SK-N-SH (cell line): ENCODE measurements around the gene CBLN3. TPM values are rescaled to one million over a fixed set of nuclear protein-coding genes. Genes with fewer than 3 reads are reported as not detected.

Experiments
- CTCF ChIA-PET: fragments of 300-600, 350-600 bp; formaldehyde crosslinking; extraction: SDS; loops from one replicate; lab custom pipeline; 2021; lab: Yijun Ruan, JAX
- POLR2A ChIA-PET: fragments of 350-600 bp; sonication (Branson Sonifier 250); formaldehyde crosslinking; extraction: SDS; loops from one replicate; lab custom pipeline; 2020; ENCODE audit warnings: antibody characterized with exemption, inconsistent platforms; lab: Yijun Ruan, JAX
- DNase-seq: peaks from one replicate; pipeline ENCODE4 v3.0.0; 2012
- H2AFZ ChIP-seq: fragments of 200-600 bp; sonication (generic); 2 replicates; pipeline ENCODE4 v1.8.1; 2016; ENCODE audit warnings: antibody characterized with exemption, mild to moderate bottlenecking, low read depth
- H3F3A ChIP-seq: fragments of 200-600 bp; sonication (generic); replicated peaks from 2 replicates; pipeline ENCODE3; 2016; ENCODE audit warnings: antibody characterized with exemption, mild to moderate bottlenecking; ENCODE audit not compliant: insufficient read depth
- H3K27ac ChIP-seq, 2 experiments: fragments of 200-500 bp in 1 of 2; fragments of 200-600 bp in 1 of 2; sonication (Bioruptor generic) in 1 of 2; sonication (generic), shearing (Covaris generic) in 1 of 2; 2 replicates each; pipeline versions ENCODE4 v1.5.1 to v1.6.1; 2014 to 2016; ENCODE audit warnings: low read depth in 2 of 2, inconsistent platforms in 1 of 2, low read length in 1 of 2, mild to moderate bottlenecking in 1 of 2, mixed read lengths in 1 of 2
- H3K27me3 ChIP-seq: fragments of 200-600 bp; sonication (generic), shearing (Covaris generic); 2 replicates; pipeline ENCODE4 v1.6.1; 2016; ENCODE audit warnings: mixed run types; ENCODE audit not compliant: insufficient read depth
- H3K36me3 ChIP-seq, 2 experiments: fragments of 200-500 bp in 1 of 2; fragments of 200-600 bp in 1 of 2; sonication (Bioruptor generic) in 1 of 2; sonication (generic) in 1 of 2; replicated peaks in 1 of 2; 2 replicates each; pipeline versions ENCODE3 to v1.5.1; 2014 to 2016; ENCODE audit warnings: low read length in 1 of 2, mild to moderate bottlenecking in 1 of 2; ENCODE audit not compliant: insufficient read depth in 2 of 2, control insufficient read depth in 1 of 2
- H3K4me1 ChIP-seq, 2 experiments: fragments of 200-500 bp in 1 of 2; fragments of 200-600 bp in 1 of 2; sonication (Bioruptor generic) in 1 of 2; sonication (generic), shearing (Covaris generic) in 1 of 2; 2 replicates each; pipeline versions ENCODE4 v1.5.1 to v1.6.1; 2014 to 2016; ENCODE audit warnings: low read depth in 1 of 2, low read length in 1 of 2, mixed run types in 1 of 2; ENCODE audit not compliant: insufficient read depth in 2 of 2, control insufficient read depth in 1 of 2
- H3K4me2 ChIP-seq: fragments of 200-600 bp; sonication (generic), shearing (Covaris generic); 2 replicates; pipeline ENCODE4 v1.6.1; 2017; ENCODE audit warnings: mixed run types
- H3K4me3 ChIP-seq, 2 experiments: fragments of 200-500 bp in 1 of 2; fragments of 200-600 bp in 1 of 2; sonication (Bioruptor generic) in 1 of 2; sonication (generic), shearing (Covaris generic) in 1 of 2; 2 replicates each; pipeline versions ENCODE4 v1.5.1 to v1.8.1; 2014 to 2016; ENCODE audit warnings: low read depth in 2 of 2, inconsistent platforms in 1 of 2, low read length in 1 of 2, mild to moderate bottlenecking in 1 of 2, mixed read lengths in 1 of 2, moderate library complexity in 1 of 2
- H3K79me2 ChIP-seq: fragments of 200-600 bp; sonication (generic); 2 replicates; pipeline ENCODE4 v1.8.1; 2017; ENCODE audit warnings: mild to moderate bottlenecking; ENCODE audit not compliant: insufficient read depth
- H3K9ac ChIP-seq: fragments of 200-600 bp; sonication (generic); 2 replicates; pipeline ENCODE4 v1.6.1; 2017; ENCODE audit warnings: mixed run types
- H3K9me2 ChIP-seq: fragments of 200-600 bp; sonication (generic); 2 replicates; pipeline ENCODE4 v1.6.1; 2017; ENCODE audit warnings: mixed run types
- H3K9me3 ChIP-seq: fragments of 200-600 bp; sonication (generic); 2 replicates; pipeline ENCODE4 v1.6.1; 2017; ENCODE audit warnings: mixed run types, mild to moderate bottlenecking, moderate library complexity
- H4K20me1 ChIP-seq: fragments of 200-600 bp; sonication (generic); 2 replicates; pipeline ENCODE4 v1.6.1; 2017; ENCODE audit warnings: mild to moderate bottlenecking, mixed run types; ENCODE audit not compliant: insufficient read depth
- FOSL2 ChIP-seq: IDR thresholded peaks from 2 replicates; pipeline ENCODE4 v1.4.0; 2012; ENCODE audit warnings: low read depth, mild to moderate bottlenecking, moderate library complexity, borderline replicate concordance
- FOXM1 ChIP-seq: IDR thresholded peaks from 2 replicates; pipeline ENCODE4 v1.4.0; 2012; ENCODE audit warnings: low read depth, mild to moderate bottlenecking
- NRF1 ChIP-seq: IDR thresholded peaks from 2 replicates; pipeline ENCODE4 v1.6.1; 2012; ENCODE audit warnings: low read depth, mild to moderate bottlenecking, low read length
- RXRA ChIP-seq: IDR thresholded peaks from 2 replicates; pipeline ENCODE4 v1.4.0; 2012; ENCODE audit warnings: low read depth, mild to moderate bottlenecking, borderline replicate concordance
- SIN3A ChIP-seq: IDR thresholded peaks from 2 replicates; pipeline ENCODE4 v1.6.1; 2012; ENCODE audit warnings: low read depth, mild to moderate bottlenecking, low read length, moderate library complexity, borderline replicate concordance
- TEAD4 ChIP-seq: IDR thresholded peaks from 2 replicates; pipeline ENCODE4 v1.4.0; 2012; ENCODE audit warnings: mild to moderate bottlenecking, borderline replicate concordance; ENCODE audit not compliant: insufficient read depth
- ZBTB33 ChIP-seq: IDR thresholded peaks from 2 replicates; pipeline ENCODE4 v1.4.0; 2012; ENCODE audit warnings: low read depth, borderline replicate concordance
- WGBS: methylation state at CpG from one replicate; pipeline ENCODE4 v1.1.6; 2017; ENCODE audit warnings: low lambda C conversion rate; 5-methylcytosine and 5-hydroxymethylcytosine counted together
- polyA plus RNA-seq, 3 experiments: library from polyadenylated mRNA; depleted of rRNA; stranded (reverse); fragments of >200 nt; gene quantifications; 2 replicates each; pipeline ENCODE4 v1.2.3, GENCODE V29; 2012
- TF ChIP-seq, protein P1 (sequence below): IDR thresholded peaks from 2 replicates; pipeline ENCODE4; 2012

CBLN3 gene
- polyA plus RNA-seq, 1 of the 3 experiments (the other 2 are of a cell fraction) = 1.8 TPM

DNA sequence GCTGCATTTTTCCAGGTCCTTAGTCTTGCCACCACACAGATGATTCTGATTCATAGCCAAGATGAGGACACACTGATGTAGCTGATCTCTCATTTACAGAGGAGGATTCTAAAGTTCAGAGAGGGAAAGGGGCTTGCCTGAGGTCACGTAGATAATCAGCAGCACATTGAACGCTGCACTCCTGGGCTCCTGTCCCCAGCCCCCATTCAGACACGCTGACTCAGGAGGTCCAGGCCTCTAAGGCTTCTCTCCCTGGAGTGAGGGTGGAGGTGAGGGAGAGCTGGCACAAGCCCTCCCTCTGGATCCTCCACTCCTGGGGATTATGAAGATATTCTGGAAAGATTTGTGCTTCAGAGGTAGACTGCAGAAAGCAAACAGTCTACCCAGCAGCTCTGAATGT, 51.1 kb downstream of the CBLN3 start (continued):
- TF ChIP-seq, protein P1, sequence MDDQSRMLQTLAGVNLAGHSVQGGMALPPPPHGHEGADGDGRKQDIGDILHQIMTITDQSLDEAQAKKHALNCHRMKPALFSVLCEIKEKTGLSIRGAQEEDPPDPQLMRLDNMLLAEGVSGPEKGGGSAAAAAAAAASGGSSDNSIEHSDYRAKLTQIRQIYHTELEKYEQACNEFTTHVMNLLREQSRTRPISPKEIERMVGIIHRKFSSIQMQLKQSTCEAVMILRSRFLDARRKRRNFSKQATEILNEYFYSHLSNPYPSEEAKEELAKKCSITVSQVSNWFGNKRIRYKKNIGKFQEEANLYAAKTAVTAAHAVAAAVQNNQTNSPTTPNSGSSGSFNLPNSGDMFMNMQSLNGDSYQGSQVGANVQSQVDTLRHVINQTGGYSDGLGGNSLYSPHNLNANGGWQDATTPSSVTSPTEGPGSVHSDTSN = no peak
- TF ChIP-seq RXRA (no peak), ZBTB33 (no peak), FOSL2 (no peak)
- TF ChIP-seq, all 33 proteins: peak for 0

- Histone ChIP-seq H3K27ac (no peak overlapping the region), H3K79me2 (no peaks in the 10 kb centered on the region), H3K27me3 (no peaks in the 10 kb centered on the region), H2AFZ (no peak overlapping the region), H3K9me2 (no peaks in the 10 kb centered on the region), H3F3A (no peaks in the 10 kb centered on the region), H3K4me3 (no peak overlapping the region), H3K9me3 (no peaks in the 10 kb centered on the region), H3K4me2 (no peak overlapping the region), H3K9ac (no peak overlapping the region), H3K4me1 (peaks cover 0 to 17% of the 10 kb centered on the region in 2 experiments; a peak in 1 of 4 replicates), H4K20me1 (no peaks in the 10 kb centered on the region), H3K36me3 (peaks cover 0 to 23% of the 10 kb centered on the region in 2 experiments)
- ChIA-PET CTCF (interaction anchor here (0.9 to 2.4 kb wide), 4 partner anchors 9 to 54 kb away, joined by 4 to 16 read pairs (median 7); partner anchors contain the start of gene NFATC4), POLR2A (interaction anchor here (1.0 to 1.2 kb wide), 2 partner anchors 9 to 12 kb away, joined by 3 to 4 read pairs; partner anchors contain the start of gene NFATC4)
- no peak for TF ChIP-seq NRF1
- no peak for TF ChIP-seq SIN3A
- no peak for TF ChIP-seq TEAD4
- no peak for DNase-seq
- WGBS = 85% methylated on average over 2 of the region's 2 CpGs
Observed at GRCh38 chr14:24377657-24378056, 51.8 kb downstream of the CBLN3 start.

DNA sequence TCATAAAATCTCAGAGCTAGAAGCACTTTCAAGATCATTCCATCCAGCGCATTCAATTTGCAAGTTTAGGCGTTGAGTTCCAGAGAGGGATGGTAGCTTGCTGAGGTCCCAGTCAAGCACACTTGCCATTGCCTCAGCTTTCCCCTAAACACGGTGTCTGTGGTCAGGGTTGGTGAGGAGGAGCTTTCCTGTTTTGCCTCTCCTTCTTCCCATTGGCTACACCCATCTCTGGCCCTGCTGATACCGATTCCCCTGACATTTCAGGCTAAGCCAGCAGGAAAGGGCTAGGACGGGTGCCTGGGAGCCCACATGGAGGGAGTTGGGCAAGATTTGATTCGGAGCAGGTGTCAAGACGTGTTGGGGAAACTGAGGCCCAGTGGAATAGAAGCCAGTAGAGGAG, 52.3 kb downstream of the CBLN3 start:
- Histone ChIP-seq H3F3A (no peaks in the 10 kb centered on the region), H3K4me1 (peaks cover 0 to 22% of the 10 kb centered on the region in 2 experiments; a peak in 1 of 4 replicates), H3K79me2 (no peaks in the 10 kb centered on the region), H3K9me2 (no peaks in the 10 kb centered on the region), H3K27ac (no peak overlapping the region), H3K27me3 (no peaks in the 10 kb centered on the region), H4K20me1 (no peaks in the 10 kb centered on the region), H3K4me2 (no peak overlapping the region), H2AFZ (no peak overlapping the region), H3K36me3 (peaks cover 0 to 26% of the 10 kb centered on the region in 2 experiments), H3K4me3 (no peak overlapping the region), H3K9ac (no peak overlapping the region), H3K9me3 (no peaks in the 10 kb centered on the region)
- ChIA-PET POLR2A (no interaction called here), CTCF (interaction anchor here (0.9 to 2.4 kb wide), 4 partner anchors 8 to 54 kb away, joined by 4 to 16 read pairs (median 7); partner anchors contain the start of gene NFATC4)
- no peak for DNase-seq
- whole genome bisulfite sequencing = 89% methylated on average over 7 of the region's 7 CpGs
- TF ChIP-seq FOXM1 = no peak

Other genes with a start within 250 kb of the CBLN3 start
- 39.7 and 61.3 TPM in 2 replicates for gene IPO4, start 240.9 kb downstream of the CBLN3 start, polyA plus RNA-seq (2012; rRNA removed)
- gene TM9SF1, start 234.2 kb downstream of the CBLN3 start, polyA plus RNA-seq (2012; rRNA removed) = 48.7 and 54.8 TPM in 2 replicates
- gene TSSK4, start 224.0 kb downstream of the CBLN3 start, polyA plus RNA-seq (2012; rRNA removed) = 0.05 TPM in 1 of 2 replicates, not detected in the other
- 92.4 and 96.1 TPM in 2 replicates for gene CHMP4A, start 216.2 kb downstream of the CBLN3 start, polyA plus RNA-seq (2012; rRNA removed)
- 36.4 and 36.7 TPM in 2 replicates for gene MDP1, start 213.6 kb downstream of the CBLN3 start, polyA plus RNA-seq (2012; rRNA removed)
- gene NEDD8, start 197.3 kb downstream of the CBLN3 start, polyA plus RNA-seq (2012; rRNA removed) = 465 and 534 TPM in 2 replicates
- 97.0 and 149 TPM in 2 replicates for gene GMPR2, start 196.7 kb downstream of the CBLN3 start, polyA plus RNA-seq (2012; rRNA removed)
- 38.3 and 42.2 TPM in 2 replicates for gene TINF2, start 187.0 kb downstream of the CBLN3 start, polyA plus RNA-seq (2012; rRNA removed)
- 2.7 and 3.0 TPM in 2 replicates for gene TGM1, start 166.5 kb downstream of the CBLN3 start, polyA plus RNA-seq (2012; rRNA removed)
- gene RABGGTA, start 158.1 kb downstream of the CBLN3 start, polyA plus RNA-seq (2012; rRNA removed) = 54.9 and 59.4 TPM in 2 replicates
- 65.4 and 71.7 TPM in 2 replicates for gene DHRS1, start 129.9 kb downstream of the CBLN3 start, polyA plus RNA-seq (2012; rRNA removed)
- gene NOP9, start 129.8 kb downstream of the CBLN3 start, polyA plus RNA-seq (2012; rRNA removed) = 11.9 and 17.2 TPM in 2 replicates
- gene CIDEB, start 121.7 kb downstream of the CBLN3 start, polyA plus RNA-seq (2012; rRNA removed) = 0.03 and 0.05 TPM in 2 replicates
- gene LTB4R2, start 119.5 kb downstream of the CBLN3 start, polyA plus RNA-seq (2012; rRNA removed) = 8.2 and 12.2 TPM in 2 replicates
- 11.9 and 14.0 TPM in 2 replicates for gene LTB4R, start 118.2 kb downstream of the CBLN3 start, polyA plus RNA-seq (2012; rRNA removed)
- gene ADCY4, start 94.6 kb downstream of the CBLN3 start, polyA plus RNA-seq (2012; rRNA removed) = 0.03 and 0.08 TPM in 2 replicates
- gene RIPK3, start 89.7 kb downstream of the CBLN3 start, polyA plus RNA-seq (2012; rRNA removed) = not detected in 2 replicates
- 24.9 and 25.3 TPM in 2 replicates for gene NFATC4, start 61.5 kb downstream of the CBLN3 start, polyA plus RNA-seq (2012; rRNA removed)
- 4.7 and 4.8 TPM in 2 replicates for gene NYNRIN, start 30.7 kb downstream of the CBLN3 start, polyA plus RNA-seq (2012; rRNA removed)
- gene KHNYN, start 286 bp upstream of the CBLN3 start, polyA plus RNA-seq (2012; rRNA removed) = 18.3 and 21.8 TPM in 2 replicates
- 81.8 and 88.4 TPM in 2 replicates for gene SDR39U1, start 13.1 kb upstream of the CBLN3 start, polyA plus RNA-seq (2012; rRNA removed)
- gene CMA1, start 78.6 kb upstream of the CBLN3 start, polyA plus RNA-seq (2012; rRNA removed) = not detected in 2 replicates
- not detected in 2 replicates for gene CTSG, start 146.6 kb upstream of the CBLN3 start, polyA plus RNA-seq (2012; rRNA removed)
- not detected in 2 replicates for gene GZMH, start 180.0 kb upstream of the CBLN3 start, polyA plus RNA-seq (2012; rRNA removed)
- gene GZMB, start 204.5 kb upstream of the CBLN3 start, polyA plus RNA-seq (2012; rRNA removed) = not detected in 2 replicates